K562 (cell line): ENCODE measurements around the gene ECM2. TPM values are rescaled to one million over a fixed set of nuclear protein-coding genes. Genes with fewer than 3 reads are reported as not detected.

Experiments used
- ATAC-seq: fragments of 200-7000 bp; cut with Tn5 transposase; 3 replicates; pipeline ENCODE4 v1.9.1; 2020; ENCODE audit warnings: moderate library complexity
- BruUV-seq: library from RNA; stranded (reverse); fragments of 400-500 nt; replicated peaks from 2 replicates; lab custom pipeline; 2021; lab: Mats Ljungman, UMichigan
- CTCF ChIA-PET: fragments of 300-600 bp; formaldehyde crosslinking; extraction: SDS; loops from one replicate; lab custom pipeline; 2021; ENCODE audit warnings: low intra/inter-chr PET ratio; lab: Yijun Ruan, JAX
- POLR2A ChIA-PET: fragments of 300-600, 350-650 bp; sonication (Branson Sonifier 250); formaldehyde crosslinking; extraction: SDS; loops from one replicate; lab custom pipeline; 2021; ENCODE audit warnings: antibody characterized with exemption, inconsistent platforms; lab: Yijun Ruan, JAX
- DNase-seq, 4 experiments: peaks; one replicate each; pipeline versions ENCODE4 v3.0.0 to v3.0.0-alpha.2; 2011 to 2018; ENCODE audit warnings: low spot score in 3 of 4, mixed read lengths in 3 of 4; ENCODE audit errors: extremely low read depth in 1 of 4
- FAIRE-seq: peaks from 2 replicates; lab custom pipeline; 2011; peaks lifted over from hg19 to GRCh38; lab: Jason Lieb, UNC
- H2AFZ ChIP-seq: 2 replicates; pipeline ENCODE4 v1.6.0; 2011; ENCODE audit warnings: low read depth, low read length, control low read depth, inconsistent platforms
- H3K27ac ChIP-seq: fragments of 200-600 bp; 3 replicates; pipeline ENCODE4 v1.8.0; 2011; ENCODE audit warnings: low read depth, mild to moderate bottlenecking, control low read depth, inconsistent platforms, low read length, moderate library complexity, mixed read lengths; ENCODE audit errors: extremely low read depth
- H3K27me3 ChIP-seq, 2 experiments: fragments of 300-600 bp in 1 of 2; 2 replicates in 1 of 2; 3 replicates in 1 of 2; pipeline versions ENCODE4 v1.6.0 to v1.8.0; 2011; ENCODE audit warnings: inconsistent platforms in 2 of 2, low read length in 2 of 2, mild to moderate bottlenecking in 1 of 2, mixed read lengths in 1 of 2, moderate library complexity in 1 of 2; ENCODE audit not compliant: control insufficient read depth in 2 of 2, insufficient read depth in 2 of 2
- H3K36me3 ChIP-seq: fragments of 300-600 bp; 3 replicates; pipeline ENCODE4 v1.8.0; 2011; ENCODE audit warnings: mild to moderate bottlenecking, low read length, inconsistent platforms; ENCODE audit not compliant: control insufficient read depth, insufficient read depth
- H3K4me1 ChIP-seq, 2 experiments: fragments of 200-600 bp in 1 of 2; replicated peaks in 1 of 2; 2 replicates in 1 of 2; 3 replicates in 1 of 2; pipeline versions ENCODE4 v1.5.1 to v1.8.0; 2011; ENCODE audit warnings: inconsistent platforms in 2 of 2, low read length in 2 of 2, mild to moderate bottlenecking in 1 of 2, mixed read lengths in 1 of 2, moderate library complexity in 1 of 2; ENCODE audit not compliant: control insufficient read depth in 2 of 2, insufficient read depth in 2 of 2
- H3K4me2 ChIP-seq: 2 replicates; pipeline ENCODE4 v1.6.1; 2011; ENCODE audit warnings: low read length, control low read depth, inconsistent platforms, mixed read lengths; ENCODE audit not compliant: insufficient read depth
- H3K4me3 ChIP-seq: fragments of 200-600 bp; sonication (generic), shearing (Covaris generic); 2 replicates; pipeline ENCODE4 v1.5.1; 2016; ENCODE audit warnings: control low read depth, inconsistent platforms
- H3K79me2 ChIP-seq: fragments of 200-600 bp; 3 replicates; pipeline ENCODE4 v1.8.0; 2011; ENCODE audit warnings: low read length, inconsistent platforms; ENCODE audit not compliant: control insufficient read depth, insufficient read depth
- H3K9ac ChIP-seq, 2 experiments: 2 replicates each; pipeline versions ENCODE4 v1.6.0 to v1.6.1; 2011; ENCODE audit warnings: low read depth in 2 of 2, low read length in 2 of 2, control low read depth in 1 of 2, inconsistent platforms in 1 of 2, mild to moderate bottlenecking in 1 of 2, mixed read lengths in 1 of 2; ENCODE audit not compliant: insufficient read depth in 1 of 2
- H3K9me1 ChIP-seq: one replicate; pipeline ENCODE4 v1.6.0; 2011; ENCODE audit warnings: inconsistent platforms, mild to moderate bottlenecking, low read length, moderate library complexity; ENCODE audit not compliant: control insufficient read depth, insufficient read depth
- H3K9me3 ChIP-seq: replicated peaks from 2 replicates; pipeline ENCODE4 v1.5.1; 2011; ENCODE audit warnings: low read depth, low read length, inconsistent platforms; ENCODE audit not compliant: control insufficient read depth, insufficient read depth
- H4K20me1 ChIP-seq: replicated peaks from 2 replicates; pipeline ENCODE4 v1.6.1; 2011; ENCODE audit warnings: low read length, inconsistent platforms, mixed read lengths; ENCODE audit not compliant: control insufficient read depth, insufficient read depth
- ZNF121 ChIP-seq: sonication (generic); formaldehyde crosslinking; conservative IDR thresholded peaks from 2 replicates; pipeline ENCODE4 v1.8.0; 2022; ENCODE audit warnings: missing genetic modification reagents
- WGBS: fragments of 100-300 bp; shearing (Covaris generic); methylation state at CpG from one replicate; pipeline ENCODE4 v1.1.6; 2016; ENCODE audit warnings: low coverage, mixed read lengths; ENCODE audit not compliant: insufficient coverage; ENCODE audit errors: missing lambda C conversion rate; 5-methylcytosine and 5-hydroxymethylcytosine counted together
- in situ Hi-C: fragments of 300-500 bp; cut with MboI; formaldehyde crosslinking; loops from 4 replicates; pipeline ENCODE4 v1.15.0; 2018; ENCODE audit warnings: inconsistent platforms, mixed read lengths
- intact Hi-C: fragments of 100-400 bp; cut with micrococcal nuclease; formaldehyde crosslinking; loops from 2 replicates; pipeline ENCODE4 v1.14.2; 2022
- polyA plus RNA-seq, 8 experiments: library from polyadenylated mRNA; depleted of rRNA in 4 of 8; stranded (reverse) in 5 of 8; unstranded in 3 of 8; fragments of >200 nt; fragmentation: Nextera tagmentation in 2 of 8; fragmentation: Illumina TruSeq in 1 of 8; extraction: Ambion mirVana in 2 of 8; extraction: Trizol in 1 of 8; gene quantifications; 2 replicates each; pipeline versions ENCODE4 v1.2.1 to v1.2.3, GENCODE V29; 2011 to 2014; ENCODE audit warnings: inconsistent platforms in 1 of 8, missing spikeins in 1 of 8
- total RNA-seq, 7 experiments: library from RNA; depleted of rRNA in 6 of 7; stranded (reverse); fragments of >200 nt in 6 of 7; fragmentation: Illumina TruSeq in 2 of 7; extraction: Trizol in 2 of 7; gene quantifications; 2 replicates each; pipeline versions ENCODE4 v1.2.1 to v1.2.3, GENCODE V29; 2011 to 2021; ENCODE audit warnings: low replicate concordance in 1 of 7
- TF ChIP-seq, protein P1 (sequence below): fragments of 250-450 bp; sonication (Bioruptor Pico); IDR thresholded peaks from 2 replicates; pipeline ENCODE4 v1.4.0; 2020; ENCODE audit warnings: mild to moderate bottlenecking
- TF ChIP-seq, protein P2 (sequence below): fragments of 450-650 bp; IDR thresholded peaks from 2 replicates; pipeline ENCODE4 v1.6.1; 2018; ENCODE audit not compliant: partially characterized antibody
- TF ChIP-seq, protein P3 (sequence below), 3 experiments: IDR thresholded peaks in 2 of 3; conservative IDR thresholded peaks in 1 of 3; 2 replicates each; pipeline ENCODE4 v1.5.1; 2011 to 2012; ENCODE audit warnings: low read length in 3 of 3, mild to moderate bottlenecking in 3 of 3, control low read depth in 2 of 3, improper control_type of control experiment in 1 of 3, inconsistent platforms in 1 of 3, low read depth in 1 of 3, mixed read lengths in 1 of 3, moderate library complexity in 1 of 3; ENCODE audit not compliant: insufficient read depth in 2 of 3
- TF ChIP-seq, protein P4 (sequence below), 2 experiments: fragments of 450-650 bp; formaldehyde crosslinking in 1 of 2; IDR thresholded peaks; 2 replicates each; pipeline versions ENCODE4 v1.4.0 to v1.6.1; 2014 to 2020; ENCODE audit warnings: mild to moderate bottlenecking in 2 of 2, borderline replicate concordance in 1 of 2, low read depth in 1 of 2

Gene ECM2
- total and polyA plus RNA-seq, 9 of the 15 experiments (the other 6 are each of a cell fraction or from before 2014, with no cell fraction given): 0.03 to 0.07 TPM; not detected in 7

DNA sequence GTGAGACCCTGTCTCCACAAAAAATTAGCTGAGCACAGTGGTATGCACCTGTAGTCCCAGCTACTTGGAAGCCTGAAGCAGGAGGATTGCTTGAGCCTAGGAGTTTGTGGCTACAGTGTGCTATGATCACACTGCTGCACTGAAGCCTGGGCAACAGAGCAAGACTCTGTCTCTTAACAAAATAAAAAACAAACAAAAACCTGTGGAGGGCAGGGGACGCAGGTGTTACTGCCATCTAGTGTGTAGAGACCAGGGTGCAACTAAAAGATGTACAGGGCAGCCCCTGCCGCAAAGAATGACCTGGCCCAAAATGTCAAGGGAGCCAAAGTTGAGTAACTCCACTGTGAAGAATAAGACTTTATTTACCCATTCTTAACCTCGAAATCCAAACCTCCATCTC is 80.6 kb downstream of the ECM2 start:
- intact Hi-C loops: no loop called here
- TF ChIP-seq, protein P1, sequence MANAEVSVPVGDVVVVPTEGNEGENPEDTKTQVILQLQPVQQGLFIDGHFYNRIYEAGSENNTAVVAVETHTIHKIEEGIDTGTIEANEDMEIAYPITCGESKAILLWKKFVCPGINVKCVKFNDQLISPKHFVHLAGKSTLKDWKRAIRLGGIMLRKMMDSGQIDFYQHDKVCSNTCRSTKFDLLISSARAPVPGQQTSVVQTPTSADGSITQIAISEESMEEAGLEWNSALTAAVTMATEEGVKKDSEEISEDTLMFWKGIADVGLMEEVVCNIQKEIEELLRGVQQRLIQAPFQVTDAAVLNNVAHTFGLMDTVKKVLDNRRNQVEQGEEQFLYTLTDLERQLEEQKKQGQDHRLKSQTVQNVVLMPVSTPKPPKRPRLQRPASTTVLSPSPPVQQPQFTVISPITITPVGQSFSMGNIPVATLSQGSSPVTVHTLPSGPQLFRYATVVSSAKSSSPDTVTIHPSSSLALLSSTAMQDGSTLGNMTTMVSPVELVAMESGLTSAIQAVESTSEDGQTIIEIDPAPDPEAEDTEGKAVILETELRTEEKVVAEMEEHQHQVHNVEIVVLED: no peak
- TF ChIP-seq, protein P2, sequence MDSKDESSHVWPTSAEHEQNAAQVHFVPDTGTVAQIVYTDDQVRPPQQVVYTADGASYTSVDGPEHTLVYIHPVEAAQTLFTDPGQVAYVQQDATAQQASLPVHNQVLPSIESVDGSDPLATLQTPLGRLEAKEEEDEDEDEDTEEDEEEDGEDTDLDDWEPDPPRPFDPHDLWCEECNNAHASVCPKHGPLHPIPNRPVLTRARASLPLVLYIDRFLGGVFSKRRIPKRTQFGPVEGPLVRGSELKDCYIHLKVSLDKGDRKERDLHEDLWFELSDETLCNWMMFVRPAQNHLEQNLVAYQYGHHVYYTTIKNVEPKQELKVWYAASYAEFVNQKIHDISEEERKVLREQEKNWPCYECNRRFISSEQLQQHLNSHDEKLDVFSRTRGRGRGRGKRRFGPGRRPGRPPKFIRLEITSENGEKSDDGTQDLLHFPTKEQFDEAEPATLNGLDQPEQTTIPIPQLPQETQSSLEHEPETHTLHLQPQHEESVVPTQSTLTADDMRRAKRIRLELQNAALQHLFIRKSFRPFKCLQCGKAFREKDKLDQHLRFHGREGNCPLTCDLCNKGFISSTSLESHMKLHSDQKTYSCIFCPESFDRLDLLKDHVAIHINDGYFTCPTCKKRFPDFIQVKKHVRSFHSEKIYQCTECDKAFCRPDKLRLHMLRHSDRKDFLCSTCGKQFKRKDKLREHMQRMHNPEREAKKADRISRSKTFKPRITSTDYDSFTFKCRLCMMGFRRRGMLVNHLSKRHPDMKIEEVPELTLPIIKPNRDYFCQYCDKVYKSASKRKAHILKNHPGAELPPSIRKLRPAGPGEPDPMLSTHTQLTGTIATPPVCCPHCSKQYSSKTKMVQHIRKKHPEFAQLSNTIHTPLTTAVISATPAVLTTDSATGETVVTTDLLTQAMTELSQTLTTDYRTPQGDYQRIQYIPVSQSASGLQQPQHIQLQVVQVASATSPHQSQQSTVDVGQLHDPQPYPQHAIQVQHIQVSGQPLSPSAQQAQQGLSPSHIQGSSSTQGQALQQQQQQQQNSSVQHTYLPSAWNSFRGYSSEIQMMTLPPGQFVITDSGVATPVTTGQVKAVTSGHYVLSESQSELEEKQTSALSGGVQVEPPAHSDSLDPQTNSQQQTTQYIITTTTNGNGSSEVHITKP: no peak
- TF ChIP-seq, protein P3, sequence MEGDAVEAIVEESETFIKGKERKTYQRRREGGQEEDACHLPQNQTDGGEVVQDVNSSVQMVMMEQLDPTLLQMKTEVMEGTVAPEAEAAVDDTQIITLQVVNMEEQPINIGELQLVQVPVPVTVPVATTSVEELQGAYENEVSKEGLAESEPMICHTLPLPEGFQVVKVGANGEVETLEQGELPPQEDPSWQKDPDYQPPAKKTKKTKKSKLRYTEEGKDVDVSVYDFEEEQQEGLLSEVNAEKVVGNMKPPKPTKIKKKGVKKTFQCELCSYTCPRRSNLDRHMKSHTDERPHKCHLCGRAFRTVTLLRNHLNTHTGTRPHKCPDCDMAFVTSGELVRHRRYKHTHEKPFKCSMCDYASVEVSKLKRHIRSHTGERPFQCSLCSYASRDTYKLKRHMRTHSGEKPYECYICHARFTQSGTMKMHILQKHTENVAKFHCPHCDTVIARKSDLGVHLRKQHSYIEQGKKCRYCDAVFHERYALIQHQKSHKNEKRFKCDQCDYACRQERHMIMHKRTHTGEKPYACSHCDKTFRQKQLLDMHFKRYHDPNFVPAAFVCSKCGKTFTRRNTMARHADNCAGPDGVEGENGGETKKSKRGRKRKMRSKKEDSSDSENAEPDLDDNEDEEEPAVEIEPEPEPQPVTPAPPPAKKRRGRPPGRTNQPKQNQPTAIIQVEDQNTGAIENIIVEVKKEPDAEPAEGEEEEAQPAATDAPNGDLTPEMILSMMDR (IDR thresholded peaks at IDR 0.05 in 2 of 3, conservative IDR thresholded peaks at IDR 0.05 in 1 of 3; ENCODE audit: insufficient read depth in 2 of 3, low read depth in 1 of 3, low read length in 3 of 3): peak; percentile 56 to 59 (median 57)
- TF ChIP-seq, protein P4, sequence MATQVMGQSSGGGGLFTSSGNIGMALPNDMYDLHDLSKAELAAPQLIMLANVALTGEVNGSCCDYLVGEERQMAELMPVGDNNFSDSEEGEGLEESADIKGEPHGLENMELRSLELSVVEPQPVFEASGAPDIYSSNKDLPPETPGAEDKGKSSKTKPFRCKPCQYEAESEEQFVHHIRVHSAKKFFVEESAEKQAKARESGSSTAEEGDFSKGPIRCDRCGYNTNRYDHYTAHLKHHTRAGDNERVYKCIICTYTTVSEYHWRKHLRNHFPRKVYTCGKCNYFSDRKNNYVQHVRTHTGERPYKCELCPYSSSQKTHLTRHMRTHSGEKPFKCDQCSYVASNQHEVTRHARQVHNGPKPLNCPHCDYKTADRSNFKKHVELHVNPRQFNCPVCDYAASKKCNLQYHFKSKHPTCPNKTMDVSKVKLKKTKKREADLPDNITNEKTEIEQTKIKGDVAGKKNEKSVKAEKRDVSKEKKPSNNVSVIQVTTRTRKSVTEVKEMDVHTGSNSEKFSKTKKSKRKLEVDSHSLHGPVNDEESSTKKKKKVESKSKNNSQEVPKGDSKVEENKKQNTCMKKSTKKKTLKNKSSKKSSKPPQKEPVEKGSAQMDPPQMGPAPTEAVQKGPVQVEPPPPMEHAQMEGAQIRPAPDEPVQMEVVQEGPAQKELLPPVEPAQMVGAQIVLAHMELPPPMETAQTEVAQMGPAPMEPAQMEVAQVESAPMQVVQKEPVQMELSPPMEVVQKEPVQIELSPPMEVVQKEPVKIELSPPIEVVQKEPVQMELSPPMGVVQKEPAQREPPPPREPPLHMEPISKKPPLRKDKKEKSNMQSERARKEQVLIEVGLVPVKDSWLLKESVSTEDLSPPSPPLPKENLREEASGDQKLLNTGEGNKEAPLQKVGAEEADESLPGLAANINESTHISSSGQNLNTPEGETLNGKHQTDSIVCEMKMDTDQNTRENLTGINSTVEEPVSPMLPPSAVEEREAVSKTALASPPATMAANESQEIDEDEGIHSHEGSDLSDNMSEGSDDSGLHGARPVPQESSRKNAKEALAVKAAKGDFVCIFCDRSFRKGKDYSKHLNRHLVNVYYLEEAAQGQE (IDR thresholded peaks at IDR 0.05; ENCODE audit: borderline replicate concordance): peak; percentile 25; the same call in 1 of the 2 replicates
- TF ChIP-seq, protein P4 (CRISPR knock-in tag; IDR thresholded peaks at IDR 0.05; ENCODE audit: low read depth): no peak
- TF ChIP-seq ZNF121 (CRISPR knock-in tag): 0 out of 2 replicates have a peak, but pooled peaks have one; percentile 24

More for the DNA sequence above, 80.6 kb downstream of the ECM2 start:
- ATAC-seq (peak; percentile 87), DNase-seq (peak in 2 of 4 experiments; percentile 30 to 44), FAIRE-seq (peak; percentile 54)
- Histone ChIP-seq H3K27ac (no peak overlapping the region), H2AFZ (no peak overlapping the region), H3K36me3 (no peaks in the 10 kb centered on the region), H3K4me2 (no peak overlapping the region), H3K27me3 (no peaks in the 10 kb centered on the region), H3K4me3 (no peak overlapping the region), H3K4me1 (no peaks in the 10 kb centered on the region), H4K20me1 (no peaks in the 10 kb centered on the region), H3K9me3 (no peaks in the 10 kb centered on the region), H3K9me1 (no peaks in the 10 kb centered on the region), H3K79me2 (no peaks in the 10 kb centered on the region), H3K9ac (no peak overlapping the region)
- in situ Hi-C loops: no loop called here
- WGBS: 3% methylated on average over 3 of the region's 3 CpGs
- CTCF ChIA-PET: no interaction called here
- BruUV-seq: no TSS peak
- POLR2A ChIA-PET: no interaction called here
